Ovary (tissue), 3 donors: ENCODE measurements around the gene PKM.

Experiments
- CTCF ChIP-seq, 3 donors: fragments of 450-650 bp in 2 of 3; fragments of 200-600 bp in 1 of 3; IDR thresholded peaks; one replicate each; pipeline versions ENCODE4 v1.5.1 to v1.8.0; 2016 to 2022; ENCODE audit warnings: antibody characterized with exemption in 3 of 3, mild to moderate bottlenecking in 1 of 3
- POLR2A ChIP-seq: fragments of 450-650 bp; IDR thresholded peaks from one replicate; pipeline ENCODE4 v1.6.1; 2017; ENCODE audit warnings: antibody characterized with exemption, mild to moderate bottlenecking, moderate library complexity
- donor health status: DM: no; HTN: no; CAD: no.

- TF ChIP-seq CTCF (IDR thresholded peaks at IDR 0.05): no peak
- no peak for TF ChIP-seq POLR2A
Measured at GRCh38 chr15:72201391-72201921, 29.5 kb downstream of the PKM start.
